Left colon (tissue), 2 donors: ENCODE results near the gene TNP2. TPM values are rescaled to one million over a fixed set of nuclear protein-coding genes. Genes with fewer than 3 reads are reported as not detected.

Source experiments
- ATAC-seq: fragments of 200-7000 bp; cut with Tn5 transposase; one replicate; pipeline ENCODE4 v1.9.1; 2020; ENCODE audit warnings: mild to moderate bottlenecking, moderate library complexity
- DNase-seq, 2 donors: peaks; one replicate each; pipeline ENCODE4 v3.0.0-alpha.2; 2020
- intact Hi-C, 2 donors: fragments of 100-400 bp; cut with DNase I in 1 of 2; cut with micrococcal nuclease in 1 of 2; formaldehyde crosslinking; loops; one replicate each; pipeline versions ENCODE4 v1.11.2 to v1.14.0; 2022; cut with DNase I, micrococcal nuclease
- total RNA-seq, 2 donors: library from RNA; stranded (reverse); fragmentation: NEBNext Ultra II Directional; extraction: Animal tissue kit (Norgen Biotek cat#: 25700); gene quantifications; one replicate each; pipeline ENCODE4 v1.2.1, GENCODE V29; 2021
- donor health status: DM: no; HTN: no; CAD: no.
- donor health status: DM: yes; HTN: yes; CAD: no.

The TNP2 gene
- total RNA-seq, 2 donors from 2014 or later: not detected

GRCh38 chr16:11260596-11260966, 8.5 kb downstream of the TNP2 start:
- ATAC-seq (no peak), DNase-seq (no peak)
- intact Hi-C loops: no loop called here

DNA sequence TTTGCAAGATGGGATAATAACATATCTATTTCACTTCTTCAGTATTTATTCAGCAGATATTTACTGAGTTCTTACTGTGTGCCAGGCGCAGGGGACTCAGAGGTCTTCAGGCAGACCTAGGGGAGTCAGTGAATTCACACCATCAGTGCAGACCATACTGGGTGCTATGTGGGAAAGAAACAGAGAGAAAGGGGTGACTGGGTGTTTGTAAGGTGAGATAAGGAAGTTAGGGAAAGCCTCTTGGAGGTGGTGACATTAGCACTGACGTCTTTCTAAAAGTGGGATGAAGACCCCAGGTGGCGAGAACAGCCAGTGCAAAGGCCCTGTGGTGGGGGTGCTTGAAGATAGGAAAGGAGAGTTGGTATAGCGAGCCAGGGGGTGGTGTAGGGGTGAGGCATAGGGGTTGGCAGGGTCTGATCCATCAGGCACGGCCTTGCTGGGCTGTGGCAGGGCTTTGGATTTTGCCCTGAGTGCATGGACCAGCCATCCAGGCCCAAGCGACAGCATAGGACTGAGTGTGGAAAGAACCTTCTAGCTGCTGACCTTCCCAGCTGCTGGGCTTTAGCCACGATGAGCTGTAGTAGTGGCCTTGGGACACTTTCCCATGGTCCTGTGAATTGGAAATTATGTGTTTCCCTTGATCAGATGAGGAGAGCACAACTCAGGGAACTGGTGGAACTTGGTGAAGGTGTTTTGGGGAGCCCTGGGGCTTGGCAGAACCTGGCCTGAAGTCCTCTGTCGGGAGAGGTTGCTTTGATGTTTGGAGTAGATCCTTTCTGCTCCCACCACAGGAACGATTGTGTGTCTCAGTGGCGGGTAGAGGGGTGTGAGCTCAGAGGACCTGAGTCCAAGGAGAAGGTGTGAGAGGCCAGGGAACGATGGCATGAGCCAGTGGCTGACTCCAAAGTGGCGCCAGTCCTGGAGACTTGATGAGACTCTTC, 9.2 kb downstream of the TNP2 start:
- DNase-seq (no peak), ATAC-seq (no peak)
- intact Hi-C loops: loop anchor here (5.0 to 10.0 kb wide), 2 partner anchors 92 to 285 kb away; no protein-coding TSS in a partner anchor

GRCh38 chr16:11258553-11259492, 10.3 kb downstream of the TNP2 start:
- intact Hi-C loops: loop anchor here (5.0 to 10.0 kb wide), 2 partner anchors 93 to 284 kb away; no protein-coding TSS in a partner anchor
- peak; percentile 64 to 68 for DNase-seq
- ATAC-seq: peak; percentile 0

GRCh38 chr16:11257131-11257938, 11.8 kb downstream of the TNP2 start:
- DNase-seq (peak; percentile 84), ATAC-seq (peak; percentile 61)
- intact Hi-C loops: loop anchor here (2.0 to 10.0 kb wide), 3 partner anchors 95 to 287 kb away; no protein-coding TSS in a partner anchor

DNA sequence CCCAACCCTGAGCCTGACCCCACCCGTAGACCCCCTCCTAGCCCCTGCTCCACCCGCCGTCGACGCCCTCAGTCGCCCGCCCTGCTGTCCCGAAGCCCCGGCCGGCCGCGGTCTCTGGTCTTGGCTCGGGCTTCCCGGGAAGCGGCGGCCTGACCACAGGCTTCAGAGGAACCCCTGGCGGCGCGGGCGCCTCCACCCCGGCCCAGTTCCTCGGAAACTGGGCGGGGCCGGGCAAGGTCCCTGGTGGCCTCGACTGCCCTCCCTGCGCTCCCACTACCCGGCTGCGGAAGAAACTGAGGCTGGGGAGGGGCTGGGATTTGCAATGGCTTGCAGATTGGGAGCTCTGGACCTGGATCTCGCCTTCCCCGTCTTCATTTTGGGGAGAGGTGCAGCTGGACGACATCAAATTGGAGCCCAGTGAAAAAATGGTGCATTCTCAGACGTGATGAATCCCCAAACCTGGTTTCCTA, 12.4 kb downstream of the TNP2 start:
- DNase-seq (peak; percentile 73 to 78), ATAC-seq (peak; percentile 50)
- intact Hi-C loops: loop anchor here (2.0 to 10.0 kb wide), 3 partner anchors 96 to 286 kb away; no protein-coding TSS in a partner anchor

GRCh38 chr16:11255737-11256660, 13.1 kb downstream of the TNP2 start, which contains the start of gene SOCS1:
Gene SOCS1 (minus strand): TSS chr16:11256204. CDS start chr16:11255478, 726 bp downstream.
- DNase-seq (peak; percentile 87 to 88), ATAC-seq (peak; percentile 73)
- intact Hi-C loops: loop anchor here (2.0 to 10.0 kb wide), 3 partner anchors 96 to 285 kb away; no protein-coding TSS in a partner anchor

GRCh38 chr16:11254913-11255736, 14.0 kb downstream of the TNP2 start:
- peak; percentile 25 for ATAC-seq

GRCh38 chr16:11253995-11254912, 14.9 kb downstream of the TNP2 start:
- DNase-seq (no peak), ATAC-seq (no peak)
- intact Hi-C loops: loop anchor here in 1 of 2 donors (10.0 kb wide), 1 partner anchor 279 kb away; no protein-coding TSS in a partner anchor

More at GRCh38 chr16:11254913-11255736, 14.0 kb downstream of the TNP2 start:
- intact Hi-C loops: loop anchor here (5.0 to 10.0 kb wide), 2 partner anchors 97 to 280 kb away; no protein-coding TSS in a partner anchor
- DNase-seq: peak; percentile 48 to 65

GRCh38 chr16:11253009-11253994, 15.8 kb downstream of the TNP2 start:
- DNase-seq: no peak
- ATAC-seq: no peak
- intact Hi-C loops: loop anchor here in 1 of 2 donors (10.0 kb wide), 1 partner anchor 279 kb away; no protein-coding TSS in a partner anchor

- DNase-seq: no peak
- ATAC-seq: no peak
- intact Hi-C loops: loop anchor here in 1 of 2 donors (10.0 kb wide), 1 partner anchor 278 kb away; no protein-coding TSS in a partner anchor
These were observed 16.6 kb downstream of the TNP2 start for GRCh38 chr16:11252482-11252931.

DNA sequence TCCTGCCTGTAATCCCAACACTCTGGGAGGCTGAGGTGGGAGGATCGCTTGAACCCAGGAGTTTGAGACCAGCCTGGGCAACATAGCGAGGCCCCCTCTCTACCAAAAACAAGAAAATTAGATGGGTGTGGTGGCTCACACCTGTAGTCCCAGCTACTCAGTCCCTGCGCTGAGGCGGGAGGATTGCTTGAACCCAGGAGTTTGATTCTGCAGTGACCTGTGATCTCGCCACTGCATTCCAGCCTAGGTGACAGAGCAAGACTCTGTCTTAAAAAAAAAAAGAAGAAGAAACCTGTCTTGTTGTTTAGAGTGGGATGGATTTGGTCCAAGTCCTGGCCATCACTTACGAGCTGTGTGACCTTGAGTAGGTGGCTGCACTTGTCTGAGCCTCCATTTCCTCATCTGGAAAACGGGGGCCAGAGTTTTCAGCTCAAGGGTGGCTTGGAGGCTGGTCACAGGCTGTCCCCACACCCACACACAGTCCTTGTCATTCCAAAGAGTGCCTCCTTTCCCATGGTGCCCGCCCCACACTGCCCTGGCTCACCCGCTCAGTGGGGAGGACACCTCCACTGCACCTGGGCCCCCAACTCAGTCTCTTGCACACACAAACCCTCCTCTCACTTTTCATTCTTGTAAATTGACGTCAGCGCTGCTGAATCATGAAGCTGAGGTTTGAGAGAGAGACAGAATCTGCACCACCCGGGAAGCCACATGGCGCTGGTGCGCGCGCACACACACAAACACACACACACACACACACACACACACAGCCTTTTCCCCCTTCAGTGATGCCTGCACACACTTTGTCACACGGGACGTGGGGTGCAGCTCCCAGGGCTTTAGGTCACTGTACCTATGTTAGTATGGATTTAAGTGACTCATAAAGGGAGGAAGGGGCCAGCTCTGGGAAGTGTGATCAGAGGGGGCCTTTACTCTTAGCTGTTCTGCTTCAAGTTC, 17.3 kb downstream of the TNP2 start:
- DNase-seq: no peak
- intact Hi-C loops: loop anchor here in 1 of 2 donors (10.0 kb wide), 1 partner anchor 277 kb away; no protein-coding TSS in a partner anchor
- ATAC-seq: no peak
